A204.1 (cell line): ENCODE results near the gene BPGM.
"Not testable (repeated sequence)": the region's sequence is repeated elsewhere in the genome, so short reads cannot be mapped to it uniquely, and the experiment has no call there.

Source experiments
- FAIRE-seq: peaks from 2 replicates; lab custom pipeline; 2012; peaks lifted over from hg19 to GRCh38; lab: Jason Lieb, UNC

BPGM gene

DNA sequence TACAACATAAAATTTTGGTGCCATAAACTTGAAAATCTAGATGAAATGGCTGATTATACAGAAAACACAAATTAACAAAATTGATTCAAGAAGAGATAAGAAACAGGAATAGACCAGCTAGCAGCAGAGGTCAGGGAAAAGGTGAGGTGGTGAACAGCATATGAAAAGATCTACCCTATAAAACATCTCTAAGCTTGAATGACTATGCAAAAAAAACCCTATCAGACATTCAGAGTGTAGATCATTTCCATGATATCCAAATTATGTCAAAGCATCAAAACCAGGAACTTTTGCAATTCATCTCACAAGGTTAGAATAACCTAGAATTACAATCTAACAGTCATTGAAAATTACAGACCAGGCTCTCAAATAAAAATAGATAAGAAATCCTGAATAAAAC is 14.6 kb upstream of the BPGM start:
- FAIRE-seq, result no peak

GRCh38 chr7:134632937-134633540 is 13.6 kb upstream of the BPGM start:
- peak; percentile 94 for FAIRE-seq

DNA sequence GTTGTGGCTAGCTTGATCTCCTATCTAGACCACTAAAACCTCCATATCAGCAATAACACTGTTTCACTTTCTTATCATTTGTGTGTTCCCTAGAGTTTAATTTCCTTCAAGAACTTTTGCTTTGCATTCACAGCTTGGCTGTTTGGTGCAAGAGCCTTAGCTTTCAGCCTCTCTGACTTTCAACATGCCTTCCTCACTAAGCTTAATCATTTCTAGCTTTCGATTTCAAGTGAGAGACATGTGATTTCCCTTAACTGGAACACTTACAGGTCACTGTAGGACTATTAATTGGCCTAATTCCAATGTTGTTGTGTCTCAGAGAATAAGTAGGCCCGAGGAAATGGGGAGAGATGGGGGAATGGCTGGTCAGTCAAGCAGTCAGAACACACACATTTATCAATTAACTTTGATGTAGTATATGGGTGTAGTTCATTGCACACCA is 10.6 kb upstream of the BPGM start:
- no peak for FAIRE-seq

- no peak for FAIRE-seq
These were observed 9.2 kb upstream of the BPGM start for GRCh38 chr7:134637441-134637840.

DNA sequence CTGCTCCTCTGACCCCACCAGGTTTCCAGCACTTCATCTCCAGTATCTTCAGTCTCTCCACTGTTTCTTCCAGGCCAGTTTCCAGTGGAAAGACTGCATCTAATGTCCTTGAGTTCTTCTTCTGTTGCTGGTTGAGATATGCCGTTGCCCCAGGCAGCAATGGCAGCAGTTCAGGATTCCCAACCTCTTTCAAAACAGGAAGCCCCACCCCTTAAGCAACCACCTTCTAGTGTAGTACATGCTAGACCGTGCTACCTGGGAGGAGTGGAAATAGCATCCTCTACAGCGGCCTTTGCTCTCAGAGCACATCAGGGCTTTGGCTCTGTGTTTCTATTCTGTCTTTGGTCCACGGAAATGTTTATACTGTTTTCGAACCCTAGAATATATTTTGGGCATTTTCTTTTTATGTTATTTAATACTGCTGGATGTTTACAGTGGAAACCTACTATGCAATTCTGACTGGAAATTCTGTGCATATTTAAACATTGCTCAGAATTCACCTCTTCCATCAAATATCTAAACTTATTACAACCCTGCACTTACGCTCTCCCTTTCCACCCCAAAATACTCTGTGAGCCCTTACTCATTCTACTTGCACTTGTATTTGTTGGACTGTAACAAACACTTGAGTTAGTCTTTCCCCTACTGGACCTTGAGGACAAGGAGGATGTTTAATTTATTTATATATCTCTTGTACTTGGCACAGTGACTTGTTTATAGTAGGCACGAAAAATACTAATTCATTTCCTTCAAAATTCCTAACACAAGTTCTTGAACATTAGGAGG is 8.5 kb upstream of the BPGM start:
- FAIRE-seq, result no peak

GRCh38 chr7:134639061-134639460 is 7.6 kb upstream of the BPGM start:
- FAIRE-seq, result no peak

DNA sequence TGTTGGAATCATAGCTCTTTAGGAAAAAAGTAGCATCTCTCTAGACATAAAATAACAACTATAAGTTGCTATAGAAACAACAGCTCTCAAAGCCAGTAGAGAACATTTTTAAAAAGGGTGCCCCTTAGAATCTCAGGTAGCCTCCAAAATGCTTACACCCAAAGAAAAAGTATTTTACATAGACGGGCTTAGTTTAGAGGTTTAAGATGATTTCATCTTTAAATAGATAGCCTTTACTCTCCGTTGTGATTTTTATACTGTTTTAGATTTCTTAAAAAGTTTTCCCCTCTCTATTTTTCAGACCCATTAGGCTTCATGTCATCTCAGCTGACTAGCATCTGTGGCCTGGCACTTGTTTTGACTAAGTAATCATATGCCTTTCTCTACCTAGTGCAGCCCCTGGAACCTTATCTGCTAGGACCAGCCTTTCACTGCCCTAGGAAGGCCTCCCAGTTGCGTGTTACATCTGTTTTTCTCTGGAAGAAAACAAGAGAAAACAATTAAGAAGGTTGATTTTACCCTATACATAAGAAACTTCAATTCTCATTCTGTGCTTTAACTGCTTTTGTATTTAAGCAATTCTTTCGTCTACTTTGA is 6.9 kb upstream of the BPGM start:
- no peak for FAIRE-seq

- FAIRE-seq, result no peak
These were observed 5.6 kb upstream of the BPGM start for GRCh38 chr7:134640842-134641715.

- FAIRE-seq, result not testable (repeated sequence)
These were observed 4.7 kb upstream of the BPGM start for GRCh38 chr7:134641981-134642380.

- FAIRE-seq, result no peak
These were observed 3.5 kb upstream of the BPGM start for GRCh38 chr7:134643131-134643530.

- FAIRE-seq, result no peak
These were observed 1.2 kb upstream of the BPGM start for GRCh38 chr7:134645478-134645877.

DNA sequence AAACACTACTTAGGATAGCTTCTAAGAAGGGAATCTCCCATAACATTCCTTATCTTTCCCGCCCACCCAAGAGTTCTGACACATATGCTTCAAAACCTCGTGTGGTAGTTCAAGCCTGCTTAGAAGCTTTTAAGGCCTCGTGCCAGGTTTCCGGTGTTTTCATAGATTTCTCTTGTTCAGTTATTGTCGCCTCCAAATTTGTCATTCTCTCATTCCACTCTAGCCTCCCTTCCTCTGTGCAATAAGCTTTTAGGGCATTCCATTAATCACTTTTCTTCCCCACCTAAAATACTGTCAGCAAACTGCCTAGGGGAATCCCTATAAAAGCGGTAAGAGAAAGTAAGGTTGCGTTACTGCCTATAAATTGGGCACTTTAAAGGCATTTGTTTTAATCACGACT is 718 bp upstream of the BPGM start:
- no peak for FAIRE-seq

DNA sequence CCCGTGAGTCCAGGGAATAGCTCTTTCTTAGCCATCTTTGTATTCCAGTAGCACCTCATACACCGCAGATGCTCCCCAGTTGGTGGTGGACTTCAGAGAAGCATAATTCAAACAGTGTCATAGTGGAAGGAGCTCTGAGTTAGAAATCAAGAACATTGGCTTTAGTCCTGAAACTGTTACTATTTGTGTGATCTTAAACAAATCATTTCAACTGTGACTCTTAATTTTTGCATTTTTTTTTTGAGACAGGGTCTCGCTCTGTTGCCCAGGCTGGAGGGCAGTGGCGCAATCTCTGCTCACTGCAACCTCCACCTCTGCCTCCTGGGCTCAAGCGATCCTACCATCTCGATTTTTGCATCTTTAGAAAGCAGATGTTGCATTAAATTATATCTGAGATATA is 1.8 kb downstream of the BPGM start:
- no peak for FAIRE-seq

DNA sequence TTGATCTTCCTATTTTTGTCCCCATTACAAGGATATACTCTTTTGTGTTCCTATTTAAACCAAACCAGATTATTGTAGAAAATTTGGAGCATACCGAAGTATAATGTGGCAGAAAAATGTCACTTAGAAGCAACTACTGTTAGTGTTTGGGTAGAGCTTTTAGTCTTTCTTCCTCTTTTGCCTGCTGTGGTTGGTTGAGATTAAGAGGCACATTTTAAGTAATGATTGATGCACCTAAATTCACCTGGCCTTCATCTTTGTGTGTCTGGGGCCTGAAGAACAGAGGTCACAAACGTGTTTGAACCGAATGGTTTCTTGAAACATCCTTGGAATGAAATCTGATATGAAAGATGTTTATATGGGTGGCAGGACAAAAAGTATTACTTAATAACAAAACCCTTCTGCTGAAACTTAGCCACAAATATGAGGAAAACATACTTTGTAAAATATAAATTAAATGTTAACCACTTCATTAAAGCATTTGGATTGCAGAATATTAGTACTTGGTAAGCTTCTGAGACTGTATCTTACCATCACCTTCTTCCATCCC is 2.6 kb downstream of the BPGM start:
- no peak for FAIRE-seq

- FAIRE-seq, result no peak
These were observed 5.3 kb downstream of the BPGM start for GRCh38 chr7:134651991-134652390.

- no peak for FAIRE-seq
These were observed 7.6 kb downstream of the BPGM start for GRCh38 chr7:134654104-134654775.

- no peak for FAIRE-seq
These were observed 10.9 kb downstream of the BPGM start for GRCh38 chr7:134657526-134657925.

DNA sequence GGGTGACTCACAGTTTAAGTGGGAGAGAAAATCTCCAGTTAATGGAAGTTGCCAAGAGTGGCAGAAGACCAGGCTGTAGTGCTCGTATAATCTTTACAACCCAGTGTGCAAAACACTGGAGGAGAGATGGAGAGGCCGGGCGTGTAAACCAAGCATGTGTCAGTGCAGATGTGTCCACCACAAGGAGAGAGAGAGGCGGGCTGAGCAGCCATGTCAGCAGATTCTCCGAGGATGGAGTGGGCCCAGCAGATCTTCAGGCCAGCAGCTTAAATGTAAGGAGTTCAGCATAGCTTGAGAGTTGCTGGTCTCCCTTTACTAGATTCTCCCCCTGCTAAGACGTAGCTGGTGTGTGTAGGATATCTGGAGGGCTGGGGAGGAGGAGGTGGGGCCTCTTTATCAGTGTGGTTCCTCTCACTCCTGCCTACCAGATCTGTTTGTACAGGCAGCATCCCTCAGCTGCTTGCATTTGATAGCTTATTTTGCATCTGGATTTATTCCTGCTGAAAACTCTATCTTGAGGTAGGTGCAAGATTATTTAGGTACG is 13.7 kb downstream of the BPGM start:
- FAIRE-seq, result no peak

- FAIRE-seq, result no peak
These were observed 14.3 kb downstream of the BPGM start for GRCh38 chr7:134660961-134661376.

- no peak for FAIRE-seq
These were observed 15.7 kb downstream of the BPGM start for GRCh38 chr7:134662166-134662870.

GRCh38 chr7:134662871-134663205 is 16.2 kb downstream of the BPGM start:
- no peak for FAIRE-seq
